Measurements from ENCODE around the gene CHMP4A. TPM values are rescaled to one million over a fixed set of nuclear protein-coding genes. Genes with fewer than 3 reads are reported as not detected.

Gene CHMP4A
- total and polyA plus RNA-seq, 3 experiments from 2014 or later = 86.4 to 159 (median 87.6) TPM

DNA sequence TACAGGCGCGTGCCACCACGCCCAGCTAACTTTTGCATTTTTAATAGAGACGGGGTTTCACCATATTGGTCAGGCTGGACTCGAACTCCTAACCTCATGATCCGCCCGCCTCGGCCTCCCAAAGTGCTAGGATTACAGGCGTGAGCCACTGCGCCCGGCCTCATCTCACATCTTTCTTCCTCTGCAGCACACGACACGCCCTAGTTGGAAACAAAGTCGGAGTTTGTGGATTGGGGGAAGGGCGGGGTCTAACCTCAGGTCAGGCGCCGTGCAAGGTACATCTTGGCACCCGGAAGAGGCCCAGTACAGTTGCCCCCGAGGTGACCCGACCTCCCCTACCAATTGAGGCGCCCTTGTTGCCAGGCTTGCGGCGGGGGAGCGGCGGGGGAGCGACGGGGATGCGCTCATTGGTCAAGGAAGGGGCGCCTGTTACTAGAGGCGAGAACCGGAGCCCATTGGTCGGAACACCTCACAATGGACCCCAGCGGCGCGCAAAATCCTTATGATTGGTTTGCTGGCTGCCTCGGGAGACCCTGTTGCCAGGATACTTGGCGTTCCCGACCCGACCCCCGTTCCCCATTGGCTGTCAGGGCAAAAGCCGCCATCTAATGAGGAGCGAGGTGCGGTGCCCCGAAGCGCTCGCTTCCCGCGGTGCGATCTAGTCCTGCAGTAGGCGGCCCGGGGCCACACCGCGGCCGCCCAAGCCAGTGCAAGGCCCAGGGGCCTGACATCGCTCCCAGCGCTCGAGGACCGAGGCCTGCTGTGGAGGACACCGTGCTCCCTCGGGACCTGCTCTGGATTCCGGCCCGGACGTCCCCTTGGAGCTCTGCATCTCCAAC lies 41.6 kb downstream of the CHMP4A start, which contains the start of gene REC8:
REC8 (plus strand) TSS at position 659 of the 839 bp plus-strand sequence. CDS start 473 bp downstream, outside the sequence.
- peaks cover 33 to 48% (median 47%) of the 10 kb centered on the region in 3 donors for H3K4me1 Mint-ChIP-seq
- POLR2A ChIA-PET = interaction anchor here (0.6 to 2.4 kb wide), 5 partner anchors 10 to 67 kb away, joined by 3 to 12 read pairs (median 5); partner anchors contain the start of genes CHMP4A, IRF9 and TSSK4

DNA sequence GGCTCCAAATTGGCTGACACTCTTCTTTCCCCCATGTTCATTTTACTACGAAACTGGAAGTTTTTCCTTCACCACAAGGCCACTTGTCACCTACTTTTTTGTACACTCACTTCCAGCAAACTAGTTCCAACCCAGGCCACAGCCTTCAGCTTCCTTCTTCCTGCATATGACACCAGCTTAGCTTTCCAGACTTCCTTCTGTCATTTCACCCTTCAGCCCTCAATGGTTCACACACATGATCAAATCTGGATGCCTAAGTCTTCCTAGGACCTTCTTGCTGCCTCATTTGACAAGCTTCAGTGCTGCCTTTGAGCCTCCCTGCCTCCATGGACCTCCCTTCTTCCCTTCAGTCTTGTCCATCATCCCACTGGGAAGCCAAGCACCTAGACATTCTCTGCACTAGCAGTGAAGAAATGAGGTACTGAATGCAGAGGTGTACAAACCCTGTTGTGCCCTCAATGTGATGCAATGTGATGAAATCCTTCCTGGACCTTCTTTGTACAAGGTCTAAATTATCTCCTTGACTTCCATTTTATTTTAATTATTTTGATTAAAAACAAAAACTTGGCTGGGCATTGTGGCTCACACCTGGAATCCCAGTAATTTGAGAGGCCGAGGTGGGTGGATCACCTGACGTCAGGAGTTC lies 45.7 kb downstream of the CHMP4A start:
- ChIA-PET CTCF (no interaction called here), POLR2A (interaction anchor here (0.6 kb wide), 1 partner anchor 45 kb away, joined by 3 read pairs; no protein-coding TSS in a partner anchor)
- Mint-ChIP-seq H3K4me1 (peaks cover 38 to 57% (median 56%) of the 10 kb centered on the region in 3 donors), H3K9me3 (no peaks in the 10 kb centered on the region), H3K36me3 (peaks cover 12 to 66% (median 29%) of the 10 kb centered on the region in 3 donors), H3K27ac (peak overlapping the region in 6 of 8 donors; percentile 10 to 86 (median 74)), H3K27me3 (peaks cover 0 to 2% of the 10 kb centered on the region in 2 donors), H3K4me3 (peak overlapping the region in 2 of 7 donors; percentile 14 to 66)
- Histone ChIP-seq H3K4me3 (ENCODE audit: low read length) (no peak overlapping the region), H3K27ac (ENCODE audit: low read depth, low read length) (no peak overlapping the region), H3K27me3 (ENCODE audit: insufficient read depth, low read length, poor library complexity, severe bottlenecking) (no peaks in the 10 kb centered on the region), H3K36me3 (ENCODE audit: insufficient read depth, low read length) (peaks cover 49% of the 10 kb centered on the region), H3K4me1 (ENCODE audit: insufficient read depth, low read length) (peaks cover 25% of the 10 kb centered on the region), H3K9me3 (ENCODE audit: low read length) (no peaks in the 10 kb centered on the region)
- no peak for DNase-seq

More for the DNA sequence above, 41.6 kb downstream of the CHMP4A start, which contains the start of gene REC8:
- H3K36me3 Mint-ChIP-seq = peaks cover 4 to 43% (median 15%) of the 10 kb centered on the region in 3 donors
- H3K27ac Mint-ChIP-seq = peak within 1 kb of the TSS; percentile 88 to 96 (median 93)
- Histone ChIP-seq H3K4me1 (ENCODE audit: insufficient read depth, low read length) (no peaks in the 10 kb centered on the region), H3K27ac (ENCODE audit: low read depth, low read length) (no peak within 1 kb of the TSS), H3K9me3 (ENCODE audit: low read length) (no peaks in the 10 kb centered on the region), H3K36me3 (ENCODE audit: insufficient read depth, low read length) (peaks cover 13% of the 10 kb centered on the region), H3K27me3 (ENCODE audit: insufficient read depth, low read length, poor library complexity, severe bottlenecking) (no peaks in the 10 kb centered on the region), H3K4me3 (ENCODE audit: low read length) (peak within 1 kb of the TSS; percentile 48)
- DNase-seq = peak; percentile 67 to 89 (median 80)
- peak within 1 kb of the TSS; percentile 81 to 91 (median 90) for H3K4me3 Mint-ChIP-seq
- peaks cover 0 to 2% of the 10 kb centered on the region in 2 donors for H3K27me3 Mint-ChIP-seq
- CTCF ChIA-PET = interaction anchor here (0.9 to 4.7 kb wide), 4 partner anchors 8 to 17 kb away, joined by 3 to 36 read pairs (median 5); partner anchors contain the start of genes IPO4 and IRF9
- H3K9me3 Mint-ChIP-seq = no peaks in the 10 kb centered on the region

GRCh38 chr14:24165785-24166184 lies 47.5 kb downstream of the CHMP4A start:
- Histone ChIP-seq H3K27ac (ENCODE audit: low read depth, low read length) (no peak overlapping the region), H3K27me3 (ENCODE audit: insufficient read depth, low read length, poor library complexity, severe bottlenecking) (no peaks in the 10 kb centered on the region), H3K9me3 (ENCODE audit: low read length) (no peaks in the 10 kb centered on the region), H3K36me3 (ENCODE audit: insufficient read depth, low read length) (peaks cover 49% of the 10 kb centered on the region), H3K4me1 (ENCODE audit: insufficient read depth, low read length) (peaks cover 35% of the 10 kb centered on the region), H3K4me3 (ENCODE audit: low read length) (no peak overlapping the region)
- Mint-ChIP-seq H3K9me3 (no peaks in the 10 kb centered on the region), H3K36me3 (peaks cover 23 to 78% (median 35%) of the 10 kb centered on the region in 3 donors), H3K27me3 (peaks cover 0 to 5% of the 10 kb centered on the region in 2 donors), H3K4me3 (peak overlapping the region in 2 of 7 donors; percentile 26 to 53), H3K27ac (peak overlapping the region in 1 of 8 donors; percentile 38), H3K4me1 (peaks cover 46 to 62% (median 57%) of the 10 kb centered on the region in 3 donors)
- ChIA-PET CTCF (interaction anchor here (1.2 kb wide), 1 partner anchor 75 kb away, joined by 3 read pairs; no protein-coding TSS in a partner anchor), POLR2A (no interaction called here)
- no peak for DNase-seq

GRCh38 chr14:24164518-24164991 lies 48.7 kb downstream of the CHMP4A start:
- H3K4me3 Mint-ChIP-seq = peak overlapping the region in 2 of 7 donors; percentile 58 to 74
- Histone ChIP-seq H3K9me3 (ENCODE audit: low read length) (no peaks in the 10 kb centered on the region), H3K27ac (ENCODE audit: low read depth, low read length) (no peak overlapping the region), H3K27me3 (ENCODE audit: insufficient read depth, low read length, poor library complexity, severe bottlenecking) (no peaks in the 10 kb centered on the region), H3K4me1 (ENCODE audit: insufficient read depth, low read length) (peaks cover 41% of the 10 kb centered on the region), H3K4me3 (ENCODE audit: low read length) (no peak overlapping the region), H3K36me3 (ENCODE audit: insufficient read depth, low read length) (peaks cover 56% of the 10 kb centered on the region)
- DNase-seq = no peak
- ChIA-PET CTCF (interaction anchor here (0.9 to 1.2 kb wide), 2 partner anchors 28 to 74 kb away, joined by 3 read pairs; partner anchors contain the start of gene PSME1), POLR2A (no interaction called here)
- H3K27ac Mint-ChIP-seq = peak overlapping the region in 4 of 8 donors; percentile 79 to 96 (median 86)
- no peaks in the 10 kb centered on the region for H3K9me3 Mint-ChIP-seq
- peaks cover 0 to 5% of the 10 kb centered on the region in 2 donors for H3K27me3 Mint-ChIP-seq
- peaks cover 47 to 66% (median 61%) of the 10 kb centered on the region in 3 donors for H3K4me1 Mint-ChIP-seq
- H3K36me3 Mint-ChIP-seq = peaks cover 23 to 82% (median 35%) of the 10 kb centered on the region in 3 donors

- Histone ChIP-seq H3K4me3 (ENCODE audit: low read length) (peak overlapping the region; percentile 99), H3K9me3 (ENCODE audit: low read length) (no peaks in the 10 kb centered on the region), H3K36me3 (ENCODE audit: insufficient read depth, low read length) (peaks cover 54% of the 10 kb centered on the region), H3K4me1 (ENCODE audit: insufficient read depth, low read length) (peaks cover 41% of the 10 kb centered on the region), H3K27ac (ENCODE audit: low read depth, low read length) (peak overlapping the region; percentile 96), H3K27me3 (ENCODE audit: insufficient read depth, low read length, poor library complexity, severe bottlenecking) (no peaks in the 10 kb centered on the region)
- H3K27me3 Mint-ChIP-seq = peaks cover 0 to 3% of the 10 kb centered on the region in 2 donors
- peak overlapping the region; percentile 84 to 100 (median 99) for H3K27ac Mint-ChIP-seq
- peak overlapping the region; percentile 89 to 100 (median 98) for H3K4me3 Mint-ChIP-seq
- H3K4me1 Mint-ChIP-seq = peaks cover 42 to 56% (median 54%) of the 10 kb centered on the region in 3 donors
- DNase-seq = no peak
- no peaks in the 10 kb centered on the region for H3K9me3 Mint-ChIP-seq
- ChIA-PET CTCF (interaction anchor here (0.9 to 5.2 kb wide), 18 partner anchors 9 to 108 kb away, joined by 3 to 50 read pairs (median 22); partner anchors contain the start of genes CHMP4A, DCAF11, EMC9 and IPO4), POLR2A (interaction anchor here (0.8 to 2.4 kb wide), 6 partner anchors 9 to 53 kb away, joined by 3 to 23 read pairs (median 6); partner anchors contain the start of genes DCAF11, IPO4, MDP1 and NRL)
- peaks cover 19 to 86% (median 26%) of the 10 kb centered on the region in 3 donors for H3K36me3 Mint-ChIP-seq
These were observed 51.2 kb downstream of the CHMP4A start for GRCh38 chr14:24162093-24162492.

DNA sequence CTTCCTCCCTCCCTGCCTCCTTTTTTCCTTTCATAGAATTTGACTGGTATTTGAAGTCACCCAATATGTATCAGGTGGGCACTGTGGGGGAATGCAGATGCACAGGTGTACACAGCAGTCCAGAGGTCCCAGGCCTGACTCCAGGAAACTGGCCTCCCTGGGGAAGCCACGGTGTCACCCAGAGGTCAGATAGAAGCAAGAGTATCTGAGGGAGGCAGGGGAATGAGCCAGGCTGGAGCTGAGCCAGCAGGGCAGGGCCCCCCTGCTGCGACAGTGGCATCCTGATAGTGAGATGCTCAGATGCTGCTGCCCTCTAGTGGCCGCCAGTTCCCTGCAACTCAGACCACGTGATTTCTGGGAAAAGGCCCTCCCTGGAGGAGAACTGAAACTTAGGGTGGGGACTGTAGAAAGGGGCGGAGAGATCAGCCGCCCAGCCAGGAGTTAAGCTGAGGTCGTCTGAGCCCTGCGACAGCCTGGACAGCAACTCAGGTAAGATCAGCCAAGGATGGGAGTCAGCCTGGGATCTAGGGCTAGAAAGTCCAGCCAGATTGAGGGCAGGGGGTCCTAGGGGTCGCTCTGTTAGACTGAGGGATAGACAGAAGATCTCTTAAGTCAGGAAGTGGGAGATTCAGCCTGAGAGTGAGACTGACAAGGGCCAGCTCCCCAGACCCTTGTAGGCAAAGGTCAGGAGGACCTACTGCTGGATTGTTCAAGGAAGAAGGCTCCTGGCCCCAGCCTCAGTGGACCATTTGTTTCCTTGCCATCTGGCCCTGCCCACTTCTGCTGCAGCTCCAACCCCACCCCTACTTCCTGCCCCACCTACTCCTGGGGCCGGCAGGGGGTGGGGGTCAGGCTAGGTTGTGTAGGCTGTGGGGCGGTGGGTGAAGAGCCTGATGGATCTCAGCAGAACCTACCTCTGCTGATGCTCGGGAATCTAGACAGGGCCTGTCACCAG lies 52.2 kb downstream of the CHMP4A start, which contains the start of gene IRF9:
IRF9 (plus strand) TSS at position 416 of the 955 bp plus-strand sequence. CDS start 880 bp downstream, outside the sequence.
- peak within 1 kb of the TSS; percentile 84 to 100 (median 99) for H3K27ac Mint-ChIP-seq
- peak within 1 kb of the TSS; percentile 89 to 100 (median 98) for H3K4me3 Mint-ChIP-seq
- Histone ChIP-seq H3K36me3 (ENCODE audit: insufficient read depth, low read length) (peaks cover 47% of the 10 kb centered on the region), H3K27me3 (ENCODE audit: insufficient read depth, low read length, poor library complexity, severe bottlenecking) (no peaks in the 10 kb centered on the region), H3K9me3 (ENCODE audit: low read length) (no peaks in the 10 kb centered on the region), H3K27ac (ENCODE audit: low read depth, low read length) (peak within 1 kb of the TSS; percentile 96), H3K4me3 (ENCODE audit: low read length) (peak within 1 kb of the TSS; percentile 99), H3K4me1 (ENCODE audit: insufficient read depth, low read length) (peaks cover 41% of the 10 kb centered on the region)
- DNase-seq = peak; percentile 93 to 97 (median 96)
- peaks cover 23 to 83% (median 28%) of the 10 kb centered on the region in 3 donors for H3K36me3 Mint-ChIP-seq
- H3K9me3 Mint-ChIP-seq = no peaks in the 10 kb centered on the region
- POLR2A ChIA-PET = interaction anchor here (0.5 to 2.5 kb wide), 15 partner anchors 10 to 289 kb away, joined by 3 to 23 read pairs (median 5); partner anchors contain the start of genes CHMP4A, DCAF11, EMC9 and IPO4
- H3K27me3 Mint-ChIP-seq = peaks cover 0 to 3% of the 10 kb centered on the region in 2 donors
- H3K4me1 Mint-ChIP-seq = peaks cover 40 to 56% (median 49%) of the 10 kb centered on the region in 3 donors
- CTCF ChIA-PET = interaction anchor here (0.7 to 5.2 kb wide), 40 partner anchors 10 to 280 kb away, joined by 3 to 50 read pairs (median 4); partner anchors contain the start of genes CHMP4A, DCAF11, DHRS1 and EMC9

Measured in CD8-positive, alpha-beta memory T cell (primary cell).